Esophagus squamous epithelium (tissue), 5 donors: ENCODE results near the gene RCCD1. TPM values are rescaled to one million over a fixed set of nuclear protein-coding genes. Genes with fewer than 3 reads are reported as not detected.

ENCODE experiments used
- DNase-seq: peaks from one replicate; lab custom pipeline; 2025; lab: John Stamatoyannopoulos, UW
- H3K27ac ChIP-seq, 4 donors: fragments of 200-600 bp; sonication (generic); one replicate each; pipeline ENCODE4 v1.5.1; 2016 to 2019; ENCODE audit warnings: mild to moderate bottlenecking in 1 of 4
- H3K27me3 ChIP-seq, 4 donors: fragments of 200-600 bp; sonication (generic); 1 replicate in 3 of 4; 2 replicates in 1 of 4; pipeline versions ENCODE4 v1.5.1 to v1.6.0; 2017 to 2021; ENCODE audit warnings: antibody characterized with exemption in 1 of 4
- H3K36me3 ChIP-seq, 3 donors: fragments of 200-600 bp; sonication (generic); one replicate each; pipeline ENCODE4 v1.5.1; 2016 to 2019
- H3K4me1 ChIP-seq, 3 donors: fragments of 200-600 bp; sonication (generic); one replicate each; pipeline ENCODE4 v1.5.1; 2017 to 2019
- H3K4me3 ChIP-seq, 4 donors: fragments of 200-600 bp; sonication (generic); 1 replicate in 3 of 4; 2 replicates in 1 of 4; pipeline ENCODE4 v1.5.1; 2016 to 2019; ENCODE audit warnings: mild to moderate bottlenecking in 2 of 4, moderate library complexity in 1 of 4
- H3K9me3 ChIP-seq, 3 donors: fragments of 200-600 bp; sonication (generic); one replicate each; pipeline ENCODE4 v1.5.1; 2016 to 2019
- POLR2A ChIP-seq, 4 donors: fragments of 450-650 bp; IDR thresholded peaks; one replicate each; pipeline ENCODE4 v1.6.1; 2017; ENCODE audit warnings: antibody characterized with exemption in 4 of 4, mild to moderate bottlenecking in 4 of 4, moderate library complexity in 3 of 4
- WGBS, 2 donors: methylation state at CpG; one replicate each; pipeline ENCODE4 v1.1.5; 2018; 5-methylcytosine and 5-hydroxymethylcytosine counted together
- intact Hi-C: fragments of 100-400 bp; cut with DNase I; formaldehyde crosslinking; loops from one replicate; pipeline ENCODE4 v1.15.0; 2022
- total RNA-seq, 4 donors: library from RNA; depleted of rRNA; stranded (reverse); fragments of >200 nt; gene quantifications; one replicate each; pipeline ENCODE4 v1.1.0, GENCODE V29; 2016
- TF ChIP-seq, protein P1 (sequence below), 6 experiments: fragments of 450-650 bp in 4 of 6; fragments of 200-600 bp in 2 of 6; sonication (generic) in 2 of 6; IDR thresholded peaks; one replicate each; pipeline ENCODE4 v1.5.1; 2016 to 2019; ENCODE audit warnings: antibody characterized with exemption in 6 of 6, mild to moderate bottlenecking in 4 of 6, moderate library complexity in 4 of 6
- donor health status: DM: yes; HTN: yes; CAD: no.

The RCCD1 gene
- total RNA-seq, 4 donors from 2014 or later = 8.7 to 12.6 (median 9.8) TPM

DNA sequence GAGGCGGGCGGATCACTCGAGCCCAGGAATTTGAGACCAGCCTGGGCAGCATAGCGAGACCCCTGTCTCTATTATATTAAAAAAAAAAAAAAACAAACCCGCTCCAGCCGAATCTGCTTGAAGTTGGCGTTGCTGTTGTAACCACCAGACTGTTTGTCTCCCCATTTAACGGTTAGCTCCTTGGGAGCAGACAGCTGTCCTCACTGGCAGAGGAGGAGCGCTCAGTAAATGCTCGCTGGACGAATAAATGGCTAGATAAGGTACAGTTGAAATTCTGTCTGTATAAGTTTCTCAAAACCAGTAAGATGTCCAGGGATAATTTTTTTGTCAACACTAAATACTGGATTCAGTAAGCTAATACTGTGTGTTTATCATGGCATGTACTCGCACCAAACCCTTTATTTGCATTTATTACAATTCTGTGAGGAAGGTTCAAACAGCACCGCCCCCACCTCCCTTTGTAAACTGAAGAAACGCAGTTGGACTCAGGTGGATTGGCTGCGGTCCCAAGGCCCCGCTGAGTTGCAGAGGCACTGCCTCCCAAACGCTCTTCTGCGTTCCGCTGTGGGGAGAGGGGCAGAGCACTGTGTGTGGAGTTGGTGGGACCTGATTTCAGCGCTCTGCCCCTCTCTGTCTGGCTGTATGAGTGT lies 1.1 kb downstream of the RCCD1 start:
- peak overlapping the region in 3 of 4 donors; percentile 94 to 98 (median 96) for H3K27ac ChIP-seq
- H3K36me3 ChIP-seq = peaks cover 14 to 47% (median 22%) of the 10 kb centered on the region in 3 donors
- no peaks in the 10 kb centered on the region for H3K9me3 ChIP-seq
- peak overlapping the region; percentile 64 to 86 (median 84) for H3K4me3 ChIP-seq
- H3K27me3 ChIP-seq = no peaks in the 10 kb centered on the region
- peaks cover 19 to 38% (median 22%) of the 10 kb centered on the region in 3 donors for H3K4me1 ChIP-seq
- TF ChIP-seq POLR2A (IDR thresholded peaks at IDR 0.05) = no peak
- TF ChIP-seq, protein P1, sequence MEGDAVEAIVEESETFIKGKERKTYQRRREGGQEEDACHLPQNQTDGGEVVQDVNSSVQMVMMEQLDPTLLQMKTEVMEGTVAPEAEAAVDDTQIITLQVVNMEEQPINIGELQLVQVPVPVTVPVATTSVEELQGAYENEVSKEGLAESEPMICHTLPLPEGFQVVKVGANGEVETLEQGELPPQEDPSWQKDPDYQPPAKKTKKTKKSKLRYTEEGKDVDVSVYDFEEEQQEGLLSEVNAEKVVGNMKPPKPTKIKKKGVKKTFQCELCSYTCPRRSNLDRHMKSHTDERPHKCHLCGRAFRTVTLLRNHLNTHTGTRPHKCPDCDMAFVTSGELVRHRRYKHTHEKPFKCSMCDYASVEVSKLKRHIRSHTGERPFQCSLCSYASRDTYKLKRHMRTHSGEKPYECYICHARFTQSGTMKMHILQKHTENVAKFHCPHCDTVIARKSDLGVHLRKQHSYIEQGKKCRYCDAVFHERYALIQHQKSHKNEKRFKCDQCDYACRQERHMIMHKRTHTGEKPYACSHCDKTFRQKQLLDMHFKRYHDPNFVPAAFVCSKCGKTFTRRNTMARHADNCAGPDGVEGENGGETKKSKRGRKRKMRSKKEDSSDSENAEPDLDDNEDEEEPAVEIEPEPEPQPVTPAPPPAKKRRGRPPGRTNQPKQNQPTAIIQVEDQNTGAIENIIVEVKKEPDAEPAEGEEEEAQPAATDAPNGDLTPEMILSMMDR (IDR thresholded peaks at IDR 0.05) = no peak
- WGBS, 2 donors = 50 to 51% methylated on average over 17 to 20 of the region's 20 CpGs
- no peak for DNase-seq
- intact Hi-C loops = no loop called here

DNA sequence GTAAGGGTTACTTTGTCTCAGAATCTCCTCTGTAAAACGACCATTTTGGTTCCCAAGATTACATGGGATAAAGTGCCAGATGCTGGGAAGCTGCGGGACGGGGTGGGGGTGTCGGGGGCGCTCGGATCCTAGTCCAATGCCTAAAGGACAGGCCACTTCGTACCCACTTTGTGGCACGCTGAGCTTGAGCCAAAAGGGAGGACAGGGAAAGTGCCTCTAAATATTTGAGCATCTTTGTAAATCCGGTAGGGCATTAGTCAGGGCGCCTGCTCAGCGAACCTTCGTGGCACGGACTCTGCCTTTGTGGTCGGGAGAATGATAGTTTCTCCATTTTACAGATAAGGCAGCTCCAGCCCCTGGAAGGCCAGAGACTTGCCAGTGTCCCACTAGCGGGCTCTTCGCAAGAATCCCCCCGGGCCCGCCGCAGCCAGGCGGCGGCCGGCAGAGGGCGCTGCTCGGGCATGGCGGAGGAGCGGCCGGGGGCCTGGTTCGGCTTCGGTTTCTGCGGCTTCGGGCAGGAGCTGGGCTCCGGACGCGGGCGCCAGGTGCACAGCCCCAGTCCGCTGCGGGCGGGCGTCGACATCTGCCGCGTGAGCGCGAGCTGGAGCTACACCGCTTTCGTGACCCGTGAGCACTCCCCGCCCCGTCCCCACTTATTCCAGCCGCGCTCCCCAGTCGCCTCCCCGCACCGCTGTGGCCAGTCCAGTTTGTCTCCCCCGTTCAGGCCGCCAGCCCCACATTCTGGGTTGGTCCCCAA lies 1.8 kb downstream of the RCCD1 start:
- peaks cover 11 to 47% (median 16%) of the 10 kb centered on the region in 3 donors for H3K36me3 ChIP-seq
- peaks cover 19 to 38% (median 22%) of the 10 kb centered on the region in 3 donors for H3K4me1 ChIP-seq
- WGBS, 2 donors = 4 to 16% methylated on average over 13 to 24 of the region's 56 CpGs
- no peaks in the 10 kb centered on the region for H3K9me3 ChIP-seq
- intact Hi-C loops = no loop called here
- no peak for DNase-seq
- peak overlapping the region; percentile 66 to 78 (median 72) for H3K27ac ChIP-seq
- no peaks in the 10 kb centered on the region for H3K27me3 ChIP-seq
- TF ChIP-seq, protein P1 (IDR thresholded peaks at IDR 0.05) = peak; percentile 90 to 97 (median 94)
- peak in 1 of 4 donors; percentile 5 for TF ChIP-seq POLR2A (IDR thresholded peaks at IDR 0.05)
- peak overlapping the region; percentile 60 to 77 (median 67) for H3K4me3 ChIP-seq

DNA sequence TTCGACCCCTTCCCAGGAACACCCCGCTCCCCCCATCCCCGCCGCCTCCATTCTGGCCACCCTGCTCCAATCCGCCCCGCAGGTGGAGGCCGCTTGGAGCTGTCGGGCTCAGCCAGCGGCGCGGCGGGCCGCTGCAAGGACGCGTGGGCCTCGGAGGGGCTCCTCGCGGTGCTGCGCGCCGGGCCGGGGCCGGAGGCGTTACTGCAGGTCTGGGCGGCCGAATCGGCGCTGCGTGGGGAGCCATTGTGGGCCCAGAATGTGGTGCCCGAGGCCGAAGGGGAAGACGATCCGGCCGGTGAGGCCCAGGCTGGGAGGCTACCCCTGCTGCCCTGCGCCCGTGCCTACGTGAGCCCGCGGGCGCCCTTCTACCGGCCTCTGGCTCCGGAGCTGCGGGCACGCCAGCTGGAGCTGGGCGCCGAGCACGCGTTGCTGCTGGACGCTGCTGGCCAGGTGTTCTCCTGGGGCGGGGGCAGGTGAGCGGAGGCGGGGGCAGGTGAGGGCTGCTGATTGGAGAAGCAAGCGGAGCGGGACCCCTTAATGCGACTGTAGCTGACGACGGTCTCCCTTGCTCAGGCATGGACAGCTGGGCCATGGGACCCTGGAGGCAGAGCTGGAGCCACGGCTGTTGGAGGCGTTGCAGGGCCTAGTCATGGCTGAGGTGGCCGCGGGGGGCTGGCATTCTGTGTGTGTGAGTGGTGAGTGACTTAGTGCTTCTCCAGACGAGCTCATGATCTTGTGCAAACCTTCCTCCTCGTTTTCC lies 2.5 kb downstream of the RCCD1 start:
- Histone ChIP-seq H3K9me3 (no peaks in the 10 kb centered on the region), H3K27me3 (no peaks in the 10 kb centered on the region), H3K27ac (peak overlapping the region; percentile 66 to 78 (median 72)), H3K4me3 (peak overlapping the region; percentile 60 to 77 (median 67)), H3K36me3 (peaks cover 10 to 47% (median 11%) of the 10 kb centered on the region in 3 donors), H3K4me1 (peaks cover 19 to 38% (median 22%) of the 10 kb centered on the region in 3 donors)
- 26 to 28% methylated on average over 7 to 10 of the region's 63 CpGs for WGBS, 2 donors
- intact Hi-C loops = no loop called here
- DNase-seq = no peak
- TF ChIP-seq, protein P1 (IDR thresholded peaks at IDR 0.05) = no peak
- TF ChIP-seq POLR2A (IDR thresholded peaks at IDR 0.05) = no peak

DNA sequence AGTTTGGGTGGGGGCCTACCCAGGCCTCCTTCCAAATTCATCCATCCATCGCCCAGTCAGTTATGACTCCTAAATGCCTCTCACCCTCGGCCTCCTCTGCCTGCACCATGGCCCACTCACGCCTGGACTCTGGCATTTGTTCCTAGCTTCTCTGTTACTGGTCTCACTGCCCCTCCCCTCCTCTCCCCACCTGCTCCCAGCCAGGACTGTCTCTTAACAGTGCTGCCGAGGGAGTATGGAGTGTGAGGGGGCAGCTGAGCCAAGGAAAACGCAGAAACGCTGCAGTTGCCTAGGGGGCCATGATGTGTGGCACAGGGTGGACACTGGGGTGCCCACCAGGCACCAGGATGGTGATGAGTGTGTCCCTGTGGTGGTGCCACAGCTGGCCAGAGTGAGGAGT lies 3.1 kb downstream of the RCCD1 start:
- peak overlapping the region in 1 of 4 donors; percentile 78 for H3K27ac ChIP-seq
- peaks cover 19 to 38% (median 22%) of the 10 kb centered on the region in 3 donors for H3K4me1 ChIP-seq
- intact Hi-C loops = no loop called here

More for the DNA sequence above, 3.1 kb downstream of the RCCD1 start:
- peak overlapping the region in 3 of 4 donors; percentile 60 to 77 (median 71) for H3K4me3 ChIP-seq
- peaks cover 7 to 47% (median 10%) of the 10 kb centered on the region in 3 donors for H3K36me3 ChIP-seq
- no peaks in the 10 kb centered on the region for H3K27me3 ChIP-seq
- no peak for DNase-seq
- TF ChIP-seq, protein P1 (IDR thresholded peaks at IDR 0.05) = no peak
- TF ChIP-seq POLR2A (IDR thresholded peaks at IDR 0.05) = no peak
- H3K9me3 ChIP-seq = no peaks in the 10 kb centered on the region
- WGBS, 2 donors = 63 to 89% methylated on average over 3 to 4 of the region's 6 CpGs
